Measurements from ENCODE around the gene TBCCD1. TPM values are rescaled to one million over a fixed set of nuclear protein-coding genes. Genes with fewer than 3 reads are reported as not detected.

Gene TBCCD1
- total RNA-seq, 1 experiment from 2014 or later: 20.1 TPM

- ChIA-PET CTCF (interaction anchor here (1.4 kb wide), 1 partner anchor 26 kb away, joined by 5 read pairs; no protein-coding TSS in a partner anchor), POLR2A (ENCODE audit: low non-redundant PET) (no interaction called here)
- no peaks in the 10 kb centered on the region for H3K27me3 ChIP-seq (replicated peaks; ENCODE audit: insufficient read depth, low read depth, low read length, poor library complexity)
- H3K4me1 ChIP-seq (ENCODE audit: insufficient read depth, low read length, poor library complexity, severe bottlenecking): no peaks in the 10 kb centered on the region
- no peak for DNase-seq (ENCODE audit: low spot score)
- TF ChIP-seq CTCF (conservative IDR thresholded peaks at IDR 0.05; ENCODE audit: low read depth, low read length) (no peak), EZH2 (IDR thresholded peaks at IDR 0.05; ENCODE audit: borderline replicate concordance, low read depth, low read length, poor library complexity, severe bottlenecking) (no peak)
- no TSS peak for BruUV-seq (replicated peaks)
- H3K36me3 ChIP-seq (ENCODE audit: insufficient read depth, low read length, poor library complexity, severe bottlenecking): peaks cover 4% of the 10 kb centered on the region
- H3K9me3 ChIP-seq (ENCODE audit: low read depth, low read length, poor library complexity, severe bottlenecking): no peaks in the 10 kb centered on the region
- H3K4me3 ChIP-seq (ENCODE audit: low read depth, low read length, poor library complexity, severe bottlenecking): no peak overlapping the region
- H3K27ac ChIP-seq (ENCODE audit: low read depth, low read length, poor library complexity, severe bottlenecking): no peak overlapping the region
- intact Hi-C loops (cut with micrococcal nuclease; ENCODE audit: unreplicated experiment): no loop called here
Measured at GRCh38 chr3:186590580-186591295, 23.6 kb upstream of the TBCCD1 start.

- H3K4me1 ChIP-seq (ENCODE audit: insufficient read depth, low read length, poor library complexity, severe bottlenecking): no peaks in the 10 kb centered on the region
- ChIA-PET POLR2A (ENCODE audit: low non-redundant PET) (no interaction called here), CTCF (interaction anchor here (0.6 to 1.5 kb wide), 5 partner anchors 12 to 918 kb away, joined by 5 to 11 read pairs (median 6); no protein-coding TSS in a partner anchor)
- TF ChIP-seq CTCF (conservative IDR thresholded peaks at IDR 0.05; ENCODE audit: low read depth, low read length): no peak
- TF ChIP-seq EZH2 (IDR thresholded peaks at IDR 0.05; ENCODE audit: borderline replicate concordance, low read depth, low read length, poor library complexity, severe bottlenecking): no peak
- H3K9me3 ChIP-seq (ENCODE audit: low read depth, low read length, poor library complexity, severe bottlenecking): no peaks in the 10 kb centered on the region
- no peak overlapping the region for H3K4me3 ChIP-seq (ENCODE audit: low read depth, low read length, poor library complexity, severe bottlenecking)
- intact Hi-C loops (cut with micrococcal nuclease; ENCODE audit: unreplicated experiment): loop anchor here (2.0 kb wide), 2 partner anchors 25 to 231 kb away; no protein-coding TSS in a partner anchor
- peaks cover 8% of the 10 kb centered on the region for H3K36me3 ChIP-seq (ENCODE audit: insufficient read depth, low read length, poor library complexity, severe bottlenecking)
- no peak for DNase-seq (ENCODE audit: low spot score)
- no TSS peak for BruUV-seq (replicated peaks)
- no peak overlapping the region for H3K27ac ChIP-seq (ENCODE audit: low read depth, low read length, poor library complexity, severe bottlenecking)
- H3K27me3 ChIP-seq (replicated peaks; ENCODE audit: insufficient read depth, low read depth, low read length, poor library complexity): no peaks in the 10 kb centered on the region
Measured at GRCh38 chr3:186589856-186590579, 22.9 kb upstream of the TBCCD1 start.

- H3K27me3 ChIP-seq (replicated peaks; ENCODE audit: insufficient read depth, low read depth, low read length, poor library complexity): no peaks in the 10 kb centered on the region
- no peak overlapping the region for H3K4me3 ChIP-seq (ENCODE audit: low read depth, low read length, poor library complexity, severe bottlenecking)
- CTCF ChIA-PET: interaction anchor here (0.6 to 1.5 kb wide), 7 partner anchors 12 to 917 kb away, joined by 3 to 11 read pairs (median 5); no protein-coding TSS in a partner anchor
- intact Hi-C loops (cut with micrococcal nuclease; ENCODE audit: unreplicated experiment): loop anchor here (2.0 kb wide), 2 partner anchors 26 to 232 kb away; no protein-coding TSS in a partner anchor
- H3K27ac ChIP-seq (ENCODE audit: low read depth, low read length, poor library complexity, severe bottlenecking): no peak overlapping the region
- no TSS peak for BruUV-seq (replicated peaks)
- no peaks in the 10 kb centered on the region for H3K4me1 ChIP-seq (ENCODE audit: insufficient read depth, low read length, poor library complexity, severe bottlenecking)
- POLR2A ChIA-PET (ENCODE audit: low non-redundant PET): no interaction called here
- peak; percentile 50 for DNase-seq (ENCODE audit: low spot score)
- peak; percentile 68 for TF ChIP-seq CTCF (conservative IDR thresholded peaks at IDR 0.05; ENCODE audit: low read depth, low read length)
- TF ChIP-seq EZH2 (IDR thresholded peaks at IDR 0.05; ENCODE audit: borderline replicate concordance, low read depth, low read length, poor library complexity, severe bottlenecking): no peak
- no peaks in the 10 kb centered on the region for H3K9me3 ChIP-seq (ENCODE audit: low read depth, low read length, poor library complexity, severe bottlenecking)
- peaks cover 17% of the 10 kb centered on the region for H3K36me3 ChIP-seq (ENCODE audit: insufficient read depth, low read length, poor library complexity, severe bottlenecking)
Measured at GRCh38 chr3:186589121-186589520, 22.0 kb upstream of the TBCCD1 start.

Data from A673 (cell line).